Occipital lobe (tissue), 2 donors: ENCODE data around the gene NLRP4. TPM values are rescaled to one million over a fixed set of nuclear protein-coding genes. Genes with fewer than 3 reads are reported as not detected.

Experiments used
- DNase-seq: peaks from one replicate; lab custom pipeline; 2025; lab: John Stamatoyannopoulos, UW
- total RNA-seq: library from RNA; depleted of rRNA; stranded (reverse); fragments of >200 nt; gene quantifications from one replicate; pipeline ENCODE4 v1.2.3, GENCODE V29; 2014

NLRP4 gene, protein sequence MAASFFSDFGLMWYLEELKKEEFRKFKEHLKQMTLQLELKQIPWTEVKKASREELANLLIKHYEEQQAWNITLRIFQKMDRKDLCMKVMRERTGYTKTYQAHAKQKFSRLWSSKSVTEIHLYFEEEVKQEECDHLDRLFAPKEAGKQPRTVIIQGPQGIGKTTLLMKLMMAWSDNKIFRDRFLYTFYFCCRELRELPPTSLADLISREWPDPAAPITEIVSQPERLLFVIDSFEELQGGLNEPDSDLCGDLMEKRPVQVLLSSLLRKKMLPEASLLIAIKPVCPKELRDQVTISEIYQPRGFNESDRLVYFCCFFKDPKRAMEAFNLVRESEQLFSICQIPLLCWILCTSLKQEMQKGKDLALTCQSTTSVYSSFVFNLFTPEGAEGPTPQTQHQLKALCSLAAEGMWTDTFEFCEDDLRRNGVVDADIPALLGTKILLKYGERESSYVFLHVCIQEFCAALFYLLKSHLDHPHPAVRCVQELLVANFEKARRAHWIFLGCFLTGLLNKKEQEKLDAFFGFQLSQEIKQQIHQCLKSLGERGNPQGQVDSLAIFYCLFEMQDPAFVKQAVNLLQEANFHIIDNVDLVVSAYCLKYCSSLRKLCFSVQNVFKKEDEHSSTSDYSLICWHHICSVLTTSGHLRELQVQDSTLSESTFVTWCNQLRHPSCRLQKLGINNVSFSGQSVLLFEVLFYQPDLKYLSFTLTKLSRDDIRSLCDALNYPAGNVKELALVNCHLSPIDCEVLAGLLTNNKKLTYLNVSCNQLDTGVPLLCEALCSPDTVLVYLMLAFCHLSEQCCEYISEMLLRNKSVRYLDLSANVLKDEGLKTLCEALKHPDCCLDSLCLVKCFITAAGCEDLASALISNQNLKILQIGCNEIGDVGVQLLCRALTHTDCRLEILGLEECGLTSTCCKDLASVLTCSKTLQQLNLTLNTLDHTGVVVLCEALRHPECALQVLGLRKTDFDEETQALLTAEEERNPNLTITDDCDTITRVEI
- total RNA-seq, result under 0.01 TPM

DNA sequence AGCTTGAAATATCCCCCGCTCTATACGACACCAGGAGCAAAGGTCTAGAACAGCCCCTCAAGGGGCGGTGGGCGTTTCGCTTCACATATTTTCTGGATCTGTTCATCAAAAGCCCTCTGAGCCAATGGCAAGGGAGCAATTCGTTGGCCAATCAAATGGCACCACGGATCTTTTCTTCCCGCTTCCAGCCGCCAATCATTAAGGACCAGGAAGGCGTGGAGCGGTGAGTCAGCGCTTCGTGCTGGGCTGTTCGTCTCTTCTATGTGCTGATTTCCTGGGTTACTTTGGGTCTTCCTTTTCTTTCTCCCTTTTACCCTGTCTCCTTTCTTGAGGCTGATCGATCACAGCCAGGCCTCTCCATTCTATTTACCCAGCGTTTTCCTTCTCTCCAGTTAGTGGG, at the start of gene NLRP4:
Gene NLRP4, plus strand, starts transcription at position 201 of the 400 bp plus-strand sequence. CDS start 15,541 bp downstream, outside the sequence.
- DNase-seq, result no peak

GRCh38 chr19:55795021-55795420, 41.3 kb upstream of the NLRP4 start:
- DNase-seq, result no peak

DNA sequence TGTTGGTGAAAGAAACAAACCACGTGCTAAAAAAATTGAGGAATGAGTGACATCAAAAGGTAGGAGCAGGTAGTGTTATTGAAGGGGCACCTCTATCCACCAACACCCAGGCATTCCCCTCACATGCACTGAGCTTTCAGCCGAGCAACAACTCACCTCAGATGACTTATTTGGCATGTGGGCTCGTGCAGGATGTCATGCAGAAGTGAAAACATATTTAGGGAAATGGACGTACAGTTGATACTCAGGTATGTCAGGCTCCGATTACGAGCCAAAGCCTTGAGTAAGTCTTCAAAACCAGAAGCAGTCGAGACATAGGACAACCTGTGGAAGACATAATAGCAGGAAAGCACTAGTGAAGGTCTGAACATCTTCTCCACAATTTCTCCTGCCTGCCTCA, 34.9 kb upstream of the NLRP4 start:
- DNase-seq, result no peak

- no peak for DNase-seq
Measured at GRCh38 chr19:55802281-55802680, 34.1 kb upstream of the NLRP4 start.

GRCh38 chr19:55809381-55810058, 26.8 kb upstream of the NLRP4 start:
- DNase-seq, result no peak

GRCh38 chr19:55811340-55811739, 25.0 kb upstream of the NLRP4 start:
- no peak for DNase-seq

GRCh38 chr19:55812449-55812848, 23.9 kb upstream of the NLRP4 start:
- DNase-seq, result no peak

DNA sequence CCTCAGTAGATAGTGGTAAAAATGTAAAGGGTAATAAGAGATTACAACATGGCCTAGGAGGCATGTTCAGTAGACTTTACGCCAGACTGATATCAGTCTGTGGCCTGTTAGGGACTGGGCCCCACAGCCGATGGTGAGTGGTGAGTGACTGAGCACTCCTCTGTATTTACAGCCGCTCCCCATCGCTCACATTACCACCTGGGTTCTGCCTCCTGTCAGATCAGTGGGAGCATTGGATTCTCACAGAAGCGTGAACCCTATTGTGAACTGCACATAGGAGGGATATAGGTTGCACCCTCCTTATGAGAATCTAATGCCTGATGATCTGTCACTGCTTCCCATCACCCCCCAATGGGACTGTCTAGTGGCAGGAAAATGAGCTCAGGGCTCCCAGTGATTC, 22.4 kb upstream of the NLRP4 start:
- no peak for DNase-seq

DNA sequence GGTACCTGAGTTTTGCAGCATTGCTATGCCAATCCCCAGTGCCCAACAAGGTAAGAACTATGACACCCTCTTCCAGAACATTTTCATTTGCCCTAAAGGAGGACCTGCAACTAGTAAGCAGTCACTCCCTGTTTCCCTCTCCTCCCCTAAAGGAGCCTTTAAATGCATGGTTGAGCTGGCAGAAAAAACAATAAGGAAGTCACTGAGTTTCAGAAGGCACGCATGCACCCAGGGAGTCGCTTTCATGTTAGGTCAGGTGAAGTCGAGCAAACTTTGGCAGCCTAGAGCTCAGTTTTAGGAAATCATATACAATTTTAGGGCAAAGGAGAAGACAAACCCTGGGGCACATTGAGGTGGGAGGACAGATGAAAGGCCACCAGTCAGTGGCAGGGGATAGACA, 16.3 kb upstream of the NLRP4 start:
- DNase-seq, result no peak

DNA sequence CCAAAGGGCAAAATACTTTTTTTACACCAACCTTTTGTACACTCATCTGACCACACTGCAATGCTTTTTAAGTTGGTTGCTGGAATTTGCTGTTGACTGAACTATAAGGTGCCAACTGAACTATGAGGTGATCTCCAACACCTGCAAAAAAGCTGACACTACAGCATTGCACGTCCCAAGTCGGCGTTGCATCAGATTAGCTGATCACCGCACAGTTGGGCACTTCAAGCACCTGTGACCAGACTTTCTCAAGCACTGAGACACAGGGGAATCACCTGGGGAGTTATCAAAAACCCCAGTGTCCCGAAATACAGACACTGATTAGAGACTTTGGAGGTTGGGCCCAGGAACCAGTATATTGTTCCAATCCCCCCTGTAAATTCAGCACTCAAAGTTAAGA, 5.7 kb upstream of the NLRP4 start:
- no peak for DNase-seq

- no peak for DNase-seq
Measured at GRCh38 chr19:55831846-55832245, 4.5 kb upstream of the NLRP4 start, which contains the start of gene NLRP11. Gene NLRP11, minus strand, starts transcription at chr19:55831999. Its CDS starts 13,825 bp downstream, at chr19:55818174.

DNA sequence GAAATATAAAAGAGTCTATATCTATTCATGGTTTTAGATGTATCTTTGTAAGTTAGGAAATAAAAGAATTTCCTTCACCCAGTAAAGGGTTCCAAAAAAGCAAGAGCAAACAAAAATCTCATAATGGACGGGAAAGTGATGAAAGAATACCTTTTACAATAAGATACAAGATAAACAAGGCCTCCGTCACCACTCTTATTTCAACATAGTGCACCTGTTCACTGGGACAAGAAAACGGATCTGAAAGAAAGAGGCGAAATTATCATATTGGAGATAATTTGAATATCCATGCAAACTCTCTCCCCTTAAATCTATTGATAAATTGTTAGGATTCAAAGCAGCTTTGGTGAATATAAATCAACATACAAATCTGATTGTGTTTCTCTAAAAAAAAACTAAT, 3.7 kb upstream of the NLRP4 start:
- no peak for DNase-seq

DNA sequence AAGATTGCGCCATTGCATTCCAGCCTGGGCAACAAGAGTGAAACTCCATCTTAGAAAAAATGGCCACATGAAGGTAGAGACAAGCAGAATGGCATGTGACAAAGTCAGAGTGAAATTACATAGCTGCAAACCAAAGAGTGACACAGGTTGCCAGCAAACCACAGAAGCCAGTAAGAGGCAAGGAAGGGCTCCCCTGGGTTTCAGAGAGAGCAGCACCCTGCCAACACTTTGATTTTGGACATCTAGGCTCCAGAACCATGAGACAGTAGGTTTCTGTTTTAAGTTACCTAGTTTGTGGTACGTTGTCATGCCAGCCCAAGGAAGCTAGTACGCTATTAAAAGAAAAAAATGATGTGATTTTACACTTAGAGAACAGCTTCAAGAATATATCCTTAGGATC, 1.9 kb downstream of the NLRP4 start:
- DNase-seq, result no peak

- DNase-seq, result no peak
Measured at GRCh38 chr19:55838906-55839305, 2.6 kb downstream of the NLRP4 start.

DNA sequence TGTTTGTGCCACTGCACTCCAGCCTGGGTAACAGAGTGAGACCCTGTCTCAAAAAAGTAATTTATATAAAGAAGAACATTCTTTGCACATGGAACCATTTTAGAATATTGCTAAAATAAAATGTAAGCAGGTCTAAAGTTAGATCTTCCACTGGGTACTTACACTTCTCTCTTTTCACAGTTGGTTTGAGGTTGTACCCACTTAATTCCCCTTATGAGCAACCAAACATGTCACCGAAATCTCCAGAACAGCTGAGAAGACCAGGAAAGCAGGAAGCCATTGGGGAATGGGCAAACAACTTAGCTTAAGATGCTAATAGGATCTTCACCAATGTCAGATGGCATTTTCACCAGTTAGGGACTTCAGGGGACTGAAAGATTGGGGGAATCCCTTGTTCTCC, 18.8 kb downstream of the NLRP4 start:
- no peak for DNase-seq

DNA sequence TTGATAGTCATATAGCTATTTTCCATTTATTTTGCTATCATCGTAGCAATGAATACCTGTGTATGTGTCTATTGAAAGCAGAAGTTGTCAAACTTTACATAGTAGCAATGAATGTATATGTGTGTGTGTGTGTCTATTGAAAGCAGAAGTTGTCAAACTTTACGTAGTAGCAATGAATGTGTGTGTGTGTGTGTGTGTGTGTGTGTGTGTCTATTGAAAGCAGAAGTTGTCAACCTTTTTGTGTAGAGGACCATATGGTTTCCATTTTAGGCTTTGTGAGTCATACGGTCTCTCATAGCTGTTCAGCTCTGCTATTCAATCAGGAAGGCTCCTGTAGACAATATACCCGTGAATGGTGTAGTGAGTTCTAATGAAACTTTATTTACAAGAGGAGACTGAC, 20.8 kb downstream of the NLRP4 start:
- DNase-seq, result no peak

GRCh38 chr19:55857974-55858373, 21.6 kb downstream of the NLRP4 start:
- no peak for DNase-seq

GRCh38 chr19:55858401-55858800, 22.1 kb downstream of the NLRP4 start:
- no peak for DNase-seq

DNA sequence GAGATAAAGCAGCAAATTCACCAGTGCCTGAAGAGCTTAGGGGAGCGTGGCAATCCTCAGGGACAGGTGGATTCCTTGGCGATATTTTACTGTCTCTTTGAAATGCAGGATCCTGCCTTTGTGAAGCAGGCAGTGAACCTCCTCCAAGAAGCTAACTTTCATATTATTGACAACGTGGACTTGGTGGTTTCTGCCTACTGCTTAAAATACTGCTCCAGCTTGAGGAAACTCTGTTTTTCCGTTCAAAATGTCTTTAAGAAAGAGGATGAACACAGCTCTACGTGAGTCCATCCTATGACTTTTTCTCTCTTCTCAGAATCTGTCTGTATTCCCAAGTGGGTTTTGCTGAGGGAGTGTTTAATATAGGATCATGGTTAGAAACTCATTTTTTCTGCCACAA, 22.6 kb downstream of the NLRP4 start:
- no peak for DNase-seq

- DNase-seq, result no peak
Measured at GRCh38 chr19:55866521-55866920, 30.2 kb downstream of the NLRP4 start.

GRCh38 chr19:55867101-55867500, 30.8 kb downstream of the NLRP4 start:
- DNase-seq, result no peak

GRCh38 chr19:55870736-55871135, 34.4 kb downstream of the NLRP4 start:
- no peak for DNase-seq
